Hindlimb muscle (tissue), 1 donor: Measurements from ENCODE around the gene GRK1. TPM values are rescaled to one million over a fixed set of nuclear protein-coding genes. Genes with fewer than 3 reads are reported as not detected.
A peak's percentile ranks its signal among the peaks of the same experiment; 100 is the strongest.
"Not testable (repeated sequence)": the region's sequence is repeated elsewhere in the genome, so short reads cannot be mapped to it uniquely, and the experiment has no call there.

ENCODE experiments used
- DNase-seq: peaks from one replicate; pipeline ENCODE4 v3.0.0-alpha.2; 2013
- polyA plus RNA-seq: library from polyadenylated mRNA; unstranded; fragments of 120-200 nt; gene quantifications from one replicate; pipeline ENCODE4 v1.2.1, GENCODE V29; 2013; ENCODE audit not compliant: insufficient read length

The GRK1 gene
- polyA plus RNA-seq, 1 donor = 0.34 TPM

- DNase-seq = not testable (repeated sequence)
These were observed 78.6 kb downstream of the GRK1 start for GRCh38 chr13:113745500-113746142.

- DNase-seq = no peak
These were observed 79.1 kb downstream of the GRK1 start for GRCh38 chr13:113746143-113746525.

- DNase-seq = no peak
These were observed 79.7 kb downstream of the GRK1 start for GRCh38 chr13:113746671-113747070.

GRCh38 chr13:113747291-113747833 is 80.3 kb downstream of the GRK1 start:
- no peak for DNase-seq

GRCh38 chr13:113748101-113748861 is 81.3 kb downstream of the GRK1 start:
- DNase-seq = no peak

GRCh38 chr13:113748862-113749451 is 81.9 kb downstream of the GRK1 start:
- DNase-seq = no peak

GRCh38 chr13:113749507-113749906 is 82.5 kb downstream of the GRK1 start:
- no peak for DNase-seq

- DNase-seq = no peak
These were observed 82.9 kb downstream of the GRK1 start for GRCh38 chr13:113749967-113750366.

GRCh38 chr13:113750554-113751399 is 83.8 kb downstream of the GRK1 start:
- no peak for DNase-seq

GRCh38 chr13:113751491-113751890 is 84.5 kb downstream of the GRK1 start:
- DNase-seq = no peak

GRCh38 chr13:113752211-113752986 is 85.4 kb downstream of the GRK1 start:
- DNase-seq = not testable (repeated sequence)

GRCh38 chr13:113753171-113753570 is 86.2 kb downstream of the GRK1 start:
- no peak for DNase-seq

GRCh38 chr13:113754242-113754641 is 87.2 kb downstream of the GRK1 start:
- no peak for DNase-seq

- DNase-seq = no peak
These were observed 87.7 kb downstream of the GRK1 start for GRCh38 chr13:113754691-113755090.

- DNase-seq = no peak
These were observed 89.5 kb downstream of the GRK1 start for GRCh38 chr13:113756441-113757097.

- peak; percentile 77 for DNase-seq
These were observed 91.9 kb downstream of the GRK1 start, which contains the start of gene TMEM255B for GRCh38 chr13:113758651-113759524. Gene TMEM255B (plus strand): TSS chr13:113759226. CDS start chr13:113759270, 44 bp downstream.

- peak; percentile 29 for DNase-seq
These were observed 92.6 kb downstream of the GRK1 start for GRCh38 chr13:113759525-113760137.

- no peak for DNase-seq
These were observed 94.1 kb downstream of the GRK1 start for GRCh38 chr13:113761136-113761535.

GRCh38 chr13:113762075-113762474 is 95.1 kb downstream of the GRK1 start:
- no peak for DNase-seq

- DNase-seq = no peak
These were observed 95.5 kb downstream of the GRK1 start for GRCh38 chr13:113762538-113762937.
